DMS79 (cell line): ENCODE data around the gene CALHM6.
"Not testable (repeated sequence)": the region's sequence is repeated elsewhere in the genome, so short reads cannot be mapped to it uniquely, and the experiment has no call there.

Source experiments
- DNase-seq: peaks from one replicate; lab custom pipeline; 2025; lab: John Stamatoyannopoulos, UW

Gene CALHM6

DNA sequence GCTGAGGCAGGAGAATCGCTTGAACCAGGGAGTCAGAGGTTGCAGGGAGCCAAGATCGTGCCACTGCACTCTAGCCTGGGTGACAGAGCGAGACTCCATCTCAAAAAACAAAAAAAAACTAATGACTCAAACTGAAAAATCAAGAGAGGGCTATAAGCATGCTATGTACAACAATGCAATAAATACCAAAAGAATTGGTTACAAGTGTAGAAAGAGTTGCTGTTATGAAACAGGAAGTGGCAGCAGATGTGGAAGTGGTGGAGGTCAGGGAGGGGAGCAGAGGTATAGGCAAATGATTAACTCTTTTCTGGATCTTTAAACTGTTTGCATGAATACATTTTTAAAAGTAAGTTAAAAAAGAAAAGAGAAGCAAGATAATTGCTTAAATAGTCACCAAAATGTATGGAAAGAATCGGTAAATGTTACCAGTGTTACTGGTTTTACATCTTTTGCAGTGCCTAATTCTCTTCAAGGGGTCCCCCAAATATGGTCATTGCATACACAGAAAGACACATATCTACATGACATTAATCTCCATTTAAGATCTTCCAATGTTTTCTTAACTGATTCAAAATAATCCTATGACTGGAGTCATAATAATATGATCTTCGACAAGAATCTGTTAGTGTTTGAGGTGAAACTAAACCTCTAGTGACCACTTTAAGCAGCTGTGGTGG lies 15.0 kb downstream of the CALHM6 start:
- DNase-seq, result no peak

DNA sequence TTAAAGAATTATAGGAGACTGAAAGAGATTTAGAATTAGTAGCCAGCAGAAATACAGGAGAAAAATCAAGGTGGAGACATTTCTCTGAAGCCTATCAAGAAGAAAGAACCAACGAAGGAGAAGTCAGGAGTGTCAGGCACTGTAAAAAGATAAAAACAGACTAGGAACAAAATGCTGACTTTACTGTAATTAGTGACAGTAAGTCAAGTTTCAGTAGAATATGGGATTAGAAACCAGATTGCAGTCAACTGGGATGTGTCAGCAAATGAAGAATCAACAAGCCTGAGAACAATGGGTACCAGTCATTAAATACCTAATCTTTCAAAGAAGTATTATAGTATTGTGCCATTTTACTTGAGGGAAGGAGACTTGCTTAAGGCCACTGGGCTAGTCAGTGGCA lies 21.6 kb downstream of the CALHM6 start:
- DNase-seq, result no peak

DNA sequence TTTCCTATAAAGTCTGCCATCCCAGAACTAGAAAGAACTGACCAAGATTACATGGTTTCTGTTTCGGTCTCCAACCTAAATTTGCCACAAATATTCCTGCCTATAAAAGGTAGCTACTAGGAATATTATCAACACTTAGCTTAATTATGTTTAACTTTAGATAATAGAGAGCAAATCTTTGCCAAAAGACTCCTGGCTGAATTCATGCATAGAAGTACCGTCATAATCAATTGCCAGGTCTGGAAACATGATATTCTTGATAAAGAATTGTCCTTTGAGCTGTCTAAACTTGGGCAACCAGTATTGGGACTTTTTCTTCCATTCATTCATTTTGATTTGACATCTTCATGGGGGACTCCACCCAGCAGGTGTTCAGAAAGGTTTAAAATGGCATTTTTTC lies 22.4 kb downstream of the CALHM6 start:
- peak; percentile 21 for DNase-seq

DNA sequence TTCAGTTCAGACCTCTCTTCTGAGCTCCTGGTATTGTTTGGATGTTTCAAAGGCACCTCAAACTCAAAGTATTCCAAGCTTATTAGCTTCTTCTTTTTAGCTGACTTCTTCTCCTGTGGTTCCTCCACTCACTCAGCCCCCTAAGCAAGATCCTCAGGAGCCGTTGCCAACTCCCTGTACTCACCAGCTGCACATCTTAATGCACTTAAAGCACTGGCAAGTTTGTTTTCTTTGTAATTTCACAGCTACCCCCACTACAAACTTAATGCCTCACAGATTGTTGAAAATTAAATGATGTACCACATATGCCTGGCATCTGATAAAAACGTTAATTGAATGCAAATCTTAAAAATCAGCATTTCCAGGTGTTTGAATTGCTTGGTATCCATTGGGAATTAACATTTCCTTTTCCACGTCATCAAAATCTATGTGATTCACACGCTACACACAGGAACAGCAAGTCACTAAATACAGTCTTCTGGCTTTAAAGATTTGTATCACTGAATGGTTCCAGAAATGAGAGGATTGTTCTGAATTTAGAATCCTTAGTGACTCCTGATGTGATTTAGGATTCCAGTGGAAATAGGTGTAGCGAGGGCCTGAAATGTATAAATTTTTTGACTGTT lies 24.5 kb downstream of the CALHM6 start:
- DNase-seq, result peak; percentile 14

DNA sequence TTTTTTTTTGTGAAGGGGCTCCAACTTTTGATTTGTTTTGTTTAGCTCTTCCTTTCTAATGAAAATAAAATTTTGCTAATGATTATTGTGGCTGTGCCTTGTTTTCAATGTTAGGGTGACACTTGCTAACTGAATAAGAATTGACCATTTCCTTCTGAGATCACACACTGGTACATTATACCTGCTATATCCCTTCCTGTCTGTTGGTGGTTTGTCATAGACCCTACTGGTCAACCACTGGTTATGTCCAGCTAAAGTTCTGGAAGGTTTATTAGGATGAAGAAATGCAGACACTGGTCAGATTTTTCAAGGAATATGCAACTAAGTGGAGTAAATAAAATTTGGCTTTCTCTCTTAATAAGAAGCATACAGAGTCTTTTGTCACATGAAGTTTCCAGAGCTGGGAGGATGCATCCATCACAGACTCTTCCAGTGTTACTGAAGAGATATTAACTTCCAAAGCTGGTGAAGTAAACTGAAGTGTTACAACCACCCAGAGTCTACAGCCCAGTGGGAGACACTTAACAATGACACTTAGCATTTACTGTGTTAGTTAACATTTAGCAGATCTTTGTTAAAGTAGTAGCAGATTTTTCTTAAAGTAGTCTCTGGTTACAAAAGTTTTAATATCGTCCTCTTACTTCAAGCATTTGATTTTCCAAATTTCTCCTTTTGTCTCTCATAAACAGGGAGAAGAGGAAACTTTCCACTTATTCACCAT lies 30.6 kb downstream of the CALHM6 start:
- no peak for DNase-seq

DNA sequence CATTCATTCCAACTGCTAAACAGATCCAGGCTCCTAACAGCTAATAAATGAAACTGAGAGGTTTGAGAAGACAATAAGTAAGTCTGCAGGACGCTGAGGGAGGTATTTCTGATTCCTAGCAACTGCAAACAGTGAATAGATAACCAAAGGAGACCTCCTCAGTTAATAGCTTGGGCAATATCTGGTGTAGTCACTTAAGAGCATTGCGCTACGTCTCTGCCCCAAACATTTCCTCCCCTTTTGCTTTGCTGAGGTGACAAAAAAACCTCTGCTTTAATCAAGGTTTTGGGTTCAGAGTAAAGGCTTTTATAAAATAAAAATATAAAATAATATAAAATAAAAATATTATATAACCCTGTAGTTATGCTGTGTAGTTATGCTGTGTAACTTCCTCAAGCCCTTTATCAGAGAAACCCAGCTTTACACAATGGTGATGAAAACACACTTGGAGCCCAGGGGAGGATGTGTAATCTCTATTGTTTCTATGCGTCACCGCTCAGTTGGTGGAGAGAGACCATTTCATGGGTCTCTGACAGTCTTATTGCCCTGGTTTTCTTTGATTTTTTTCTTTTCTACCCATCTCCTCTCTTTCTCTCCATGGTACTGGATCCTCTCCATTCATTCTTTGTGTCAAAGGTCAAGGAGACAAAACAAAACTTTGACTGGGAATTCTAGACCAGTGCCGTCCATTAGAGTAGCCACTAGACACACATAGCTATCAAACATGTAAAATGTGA lies 31.3 kb downstream of the CALHM6 start:
- no peak for DNase-seq

DNA sequence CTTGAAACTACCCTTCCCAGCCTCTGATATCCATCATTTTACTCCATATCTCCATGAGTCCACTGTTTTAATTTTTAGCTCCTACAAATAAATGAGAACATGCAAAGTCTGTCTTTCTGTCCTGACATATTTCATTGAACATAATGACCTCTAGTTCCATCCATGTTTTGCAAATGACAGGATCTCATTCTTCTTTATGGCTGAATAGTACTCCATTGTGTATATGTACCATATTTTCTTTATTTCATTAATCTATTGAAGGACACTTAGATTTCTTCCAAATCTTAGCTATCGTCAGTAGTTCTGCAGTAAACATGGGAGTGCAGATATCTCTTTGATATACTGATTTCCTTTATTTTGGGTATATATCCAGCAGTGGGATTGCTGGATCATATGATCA lies 34.0 kb downstream of the CALHM6 start:
- DNase-seq, result not testable (repeated sequence)

DNA sequence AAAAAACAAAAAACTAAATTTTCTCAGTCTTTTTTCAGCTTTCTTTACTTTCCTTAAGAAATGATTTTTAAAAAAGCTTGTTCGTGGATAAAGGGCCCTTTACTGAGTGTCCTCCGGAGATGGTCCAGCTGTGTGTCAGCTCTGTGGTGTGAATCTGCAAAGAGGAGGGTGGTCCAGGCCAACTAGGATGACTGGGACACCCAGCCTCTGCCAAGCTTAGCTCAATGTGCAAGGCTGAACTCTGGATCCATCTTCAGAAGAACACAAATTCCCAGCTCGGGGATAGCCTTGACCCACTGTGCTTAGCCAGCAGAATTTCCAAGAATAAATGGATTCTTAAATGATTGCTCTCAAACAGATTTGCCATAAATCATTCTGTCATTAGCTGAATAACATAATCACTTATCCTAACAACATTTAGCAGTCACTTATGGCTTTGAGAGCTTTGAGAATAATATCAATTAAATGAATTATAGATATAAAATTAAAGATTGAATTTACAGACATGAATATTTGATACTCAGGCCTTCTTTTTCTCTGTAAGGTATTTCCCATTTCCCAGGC lies 36.0 kb downstream of the CALHM6 start:
- DNase-seq, result no peak

DNA sequence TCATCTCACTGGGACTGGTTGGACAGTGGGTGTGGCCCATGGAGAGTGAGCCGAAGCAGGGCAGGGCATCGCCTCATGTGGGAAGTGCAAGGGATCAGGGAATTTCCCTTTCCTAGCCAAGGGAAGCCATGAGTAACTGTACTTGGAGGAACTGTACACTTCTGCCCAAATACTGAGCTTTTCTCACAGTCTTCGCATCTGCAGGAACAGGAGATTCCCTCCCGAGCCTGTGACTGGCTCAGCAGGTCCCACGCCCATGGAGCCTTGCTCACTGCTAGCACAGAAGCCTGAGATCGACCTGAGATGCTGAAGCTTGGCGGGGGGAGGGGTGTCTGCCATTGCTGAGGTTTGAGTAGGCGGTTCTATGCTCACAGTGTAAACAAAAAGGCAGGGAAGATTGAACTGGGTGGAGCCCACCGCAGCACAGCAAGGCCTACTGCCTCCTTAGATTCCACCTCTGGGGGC lies 39.8 kb downstream of the CALHM6 start:
- no peak for DNase-seq

DNA sequence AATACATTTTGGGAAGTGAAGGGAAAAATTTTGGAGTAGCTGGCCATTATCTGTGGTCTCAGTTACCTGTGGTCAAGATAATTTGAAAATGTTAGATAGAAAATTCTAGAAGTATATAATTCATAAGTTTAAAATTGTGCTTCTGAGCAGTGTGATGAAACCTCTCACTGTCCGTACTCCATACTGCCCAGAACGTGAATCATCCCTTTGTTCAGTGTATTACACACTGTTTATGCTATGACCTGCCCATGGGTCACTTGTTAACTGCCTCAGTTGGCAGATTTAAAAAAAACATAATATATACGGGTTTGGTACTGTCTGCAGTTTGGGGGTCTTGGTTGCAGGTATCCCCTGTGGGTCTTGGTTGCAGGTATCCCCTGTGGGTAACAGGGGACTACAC lies 46.1 kb downstream of the CALHM6 start:
- DNase-seq, result no peak

DNA sequence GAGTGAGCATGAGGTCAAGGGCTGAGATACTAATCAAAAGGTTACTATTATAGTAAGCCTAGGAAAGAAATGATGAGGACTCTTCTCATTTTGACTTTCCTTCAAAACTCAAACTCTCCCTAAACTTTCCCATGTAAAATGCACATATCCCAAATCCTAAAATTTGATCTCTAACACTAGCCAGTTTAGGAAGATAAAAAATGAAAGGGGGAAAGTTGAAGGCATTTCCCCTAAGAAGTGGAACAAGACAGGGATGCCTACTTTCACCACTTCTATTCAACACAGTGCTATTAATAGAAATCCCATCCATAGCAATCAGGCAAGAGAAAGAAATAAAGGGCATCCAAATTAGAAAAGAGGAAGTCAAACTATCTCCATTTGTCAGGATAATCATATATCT lies 47.4 kb downstream of the CALHM6 start:
- no peak for DNase-seq

DNA sequence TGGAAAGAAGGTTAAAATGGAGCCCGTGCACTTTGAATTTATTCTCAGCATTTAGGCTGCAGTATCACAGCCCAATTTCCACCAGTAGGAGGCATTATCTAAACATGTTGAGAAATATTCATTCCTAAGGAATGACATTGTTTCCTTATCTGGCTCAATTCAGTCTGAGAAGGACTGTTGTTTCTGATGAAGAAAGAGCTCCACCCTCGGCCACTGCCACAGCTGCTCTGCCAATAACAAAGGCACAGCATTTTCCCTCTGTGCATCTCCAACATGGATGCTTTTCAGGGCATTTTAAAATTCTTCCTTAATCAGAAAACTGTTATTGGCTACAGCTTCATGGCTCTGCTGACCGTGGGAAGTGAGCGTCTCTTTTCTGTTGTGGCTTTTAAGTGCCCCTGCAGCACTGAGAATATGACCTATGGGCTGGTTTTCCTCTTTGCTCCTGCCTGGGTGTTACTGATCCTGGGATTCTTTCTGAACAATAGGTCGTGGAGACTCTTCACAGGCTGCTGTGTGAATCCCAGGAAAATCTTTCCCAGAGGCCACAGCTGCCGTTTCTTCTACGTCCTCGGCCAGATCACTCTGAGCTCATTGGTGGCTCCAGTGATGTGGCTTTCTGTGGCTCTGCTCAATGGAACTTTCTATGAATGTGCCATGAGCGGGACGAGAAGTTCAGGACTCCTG lies 50.4 kb downstream of the CALHM6 start, which contains the start of gene CALHM5:
Gene CALHM5 (plus strand): TSS at position 216 of the 687 bp plus-strand sequence. CDS start 58 bp downstream, at position 274.
- DNase-seq, result no peak

DNA sequence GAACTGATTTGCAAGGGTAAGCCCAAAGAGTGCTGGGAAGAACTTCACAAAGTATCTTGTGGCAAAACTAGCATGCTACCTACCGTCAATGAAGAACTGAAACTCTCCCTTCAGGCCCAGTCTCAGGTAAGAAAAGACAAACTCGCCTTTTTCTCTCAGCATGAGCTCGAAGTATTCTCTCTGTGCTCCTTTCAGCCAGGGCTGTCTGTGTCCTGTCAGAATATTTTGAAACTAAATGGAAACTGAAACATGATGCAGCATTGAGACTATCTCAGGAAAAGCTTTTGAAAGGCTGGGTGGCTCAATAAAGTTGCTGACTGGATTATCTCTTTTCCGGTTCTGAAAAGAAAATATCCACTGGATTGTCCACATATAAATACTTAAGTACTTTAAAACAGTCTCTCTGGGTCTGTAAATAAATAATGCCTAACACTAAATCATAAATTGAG lies 51.0 kb downstream of the CALHM6 start:
- no peak for DNase-seq

DNA sequence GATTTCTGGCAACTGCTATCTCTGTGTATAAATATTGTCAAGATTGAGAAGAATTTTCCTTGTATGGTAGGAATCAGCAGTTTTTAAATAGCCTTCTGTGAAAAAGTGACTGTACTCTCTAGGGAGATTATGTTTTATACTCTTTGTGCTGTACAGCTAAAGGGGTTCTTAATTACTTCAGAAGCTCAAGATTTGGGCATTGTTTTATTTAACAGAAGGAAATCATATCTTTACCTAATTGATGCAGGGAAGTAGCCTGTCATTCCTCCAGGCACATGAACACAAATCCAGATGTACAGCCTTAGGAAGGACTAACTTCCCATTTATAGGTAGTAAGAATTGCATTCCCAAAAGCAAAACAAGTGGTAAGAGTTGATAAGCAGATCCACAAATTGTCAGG lies 51.6 kb downstream of the CALHM6 start:
- no peak for DNase-seq
